IMR-90 (cell line): ENCODE measurements around the gene HOXA5. TPM values are rescaled to one million over a fixed set of nuclear protein-coding genes. Genes with fewer than 3 reads are reported as not detected.

ENCODE experiments used
- ATAC-seq: fragments of 200-7000 bp; cut with Tn5 transposase; 2 replicates; pipeline ENCODE4 v1.9.1; 2020; ENCODE audit warnings: low read depth, mild to moderate bottlenecking, moderate library complexity
- BruUV-seq: library from RNA; stranded (reverse); fragments of 400-500 nt; replicated peaks from 2 replicates; lab custom pipeline; 2021; lab: Mats Ljungman, UMichigan
- CTCF ChIA-PET: fragments of 300-600 bp; formaldehyde crosslinking; extraction: SDS; loops from one replicate; lab custom pipeline; 2021; ENCODE audit warnings: antibody characterized with exemption; lab: Yijun Ruan, JAX
- POLR2A ChIA-PET: fragments of 300-600 bp; sonication (Branson Sonifier 250); formaldehyde crosslinking; loops from one replicate; lab custom pipeline; 2022; ENCODE audit warnings: antibody characterized with exemption; ENCODE audit not compliant: unreplicated experiment; lab: Charles Lee
- DNase-seq: peaks from one replicate; pipeline ENCODE4 v3.0.0; 2013
- H2AFZ ChIP-seq: replicated peaks from 2 replicates; pipeline ENCODE3; 2013; ENCODE audit warnings: low read length, mild to moderate bottlenecking; ENCODE audit not compliant: poor library complexity
- H2AK5ac ChIP-seq: 2 replicates; pipeline ENCODE4 v1.6.1; 2013; ENCODE audit warnings: low read depth, low read length, inconsistent platforms
- H2AK9ac ChIP-seq: replicated peaks from 2 replicates; pipeline ENCODE3; 2013; ENCODE audit warnings: mild to moderate bottlenecking, low read depth, low read length, moderate library complexity; ENCODE audit not compliant: poor library complexity
- H2BK120ac ChIP-seq: 2 replicates; pipeline ENCODE4 v1.6.1; 2013; ENCODE audit warnings: low read depth, low read length, inconsistent platforms
- H2BK15ac ChIP-seq: 3 replicates; pipeline ENCODE4 v1.6.1; 2013; ENCODE audit warnings: low read depth, low read length, inconsistent platforms
- H2BK20ac ChIP-seq: 2 replicates; pipeline ENCODE4 v1.6.1; 2013; ENCODE audit warnings: low read depth, mild to moderate bottlenecking, inconsistent platforms, low read length, moderate library complexity
- H2BK5ac ChIP-seq: 2 replicates; pipeline ENCODE4 v1.6.1; 2013; ENCODE audit warnings: mild to moderate bottlenecking, low read depth, low read length, inconsistent platforms; ENCODE audit not compliant: poor library complexity, severe bottlenecking
- H3K14ac ChIP-seq: replicated peaks from 2 replicates; pipeline ENCODE4 v1.6.1; 2013; ENCODE audit warnings: low read depth, low read length, inconsistent platforms
- H3K18ac ChIP-seq: 2 replicates; pipeline ENCODE4 v1.6.1; 2013; ENCODE audit warnings: low read depth, low read length, control low read depth
- H3K23ac ChIP-seq: 2 replicates; pipeline ENCODE4 v1.6.1; 2013; ENCODE audit warnings: low read depth, low read length, inconsistent platforms
- H3K27ac ChIP-seq: 2 replicates; pipeline ENCODE4 v1.5.1; 2013; ENCODE audit warnings: mild to moderate bottlenecking, control low read depth, low read length; ENCODE audit not compliant: insufficient read depth
- H3K27me3 ChIP-seq: 2 replicates; pipeline ENCODE4 v1.6.1; 2013; ENCODE audit warnings: low read length; ENCODE audit not compliant: control insufficient read depth, insufficient read depth
- H3K36me3 ChIP-seq: 2 replicates; pipeline ENCODE4 v1.6.1; 2013; ENCODE audit warnings: low read length, mixed read lengths; ENCODE audit not compliant: control insufficient read depth, insufficient read depth
- H3K4ac ChIP-seq: 2 replicates; pipeline ENCODE4 v1.6.1; 2013; ENCODE audit warnings: low read depth, low read length, inconsistent platforms
- H3K4me1 ChIP-seq: 2 replicates; pipeline ENCODE4 v1.6.1; 2013; ENCODE audit warnings: low read length, mixed read lengths; ENCODE audit not compliant: control insufficient read depth, insufficient read depth
- H3K4me2 ChIP-seq: 2 replicates; pipeline ENCODE4 v1.6.1; 2013; ENCODE audit warnings: low read depth, mild to moderate bottlenecking, control low read depth, low read length, moderate library complexity
- H3K4me3 ChIP-seq: 2 replicates; pipeline ENCODE4 v1.5.1; 2013; ENCODE audit warnings: low read depth, mild to moderate bottlenecking, control low read depth, low read length, moderate library complexity; ENCODE audit not compliant: insufficient read depth
- H3K56ac ChIP-seq: 2 replicates; pipeline ENCODE4 v1.6.1; 2013; ENCODE audit warnings: low read length, inconsistent platforms; ENCODE audit not compliant: insufficient read depth; ENCODE audit errors: extremely low read depth
- H3K79me1 ChIP-seq, 2 experiments: 2 replicates each; pipeline ENCODE4 v1.6.1; 2013; ENCODE audit warnings: low read length in 2 of 2, inconsistent platforms in 1 of 2, low read depth in 1 of 2
- H3K9ac ChIP-seq: 2 replicates; pipeline ENCODE4 v1.6.1; 2013; ENCODE audit warnings: low read depth, low read length, control low read depth
- H3K9me1 ChIP-seq: 2 replicates; pipeline ENCODE4 v1.6.1; 2013; ENCODE audit warnings: low read length, inconsistent platforms; ENCODE audit not compliant: insufficient read depth
- H3K9me3 ChIP-seq: 2 replicates; pipeline ENCODE4 v1.6.1; 2013; ENCODE audit warnings: low read length; ENCODE audit not compliant: control insufficient read depth, insufficient read depth
- H4K20me1 ChIP-seq: 2 replicates; pipeline ENCODE4 v1.6.1; 2013; ENCODE audit warnings: low read length, inconsistent platforms; ENCODE audit not compliant: insufficient read depth
- H4K5ac ChIP-seq: 2 replicates; pipeline ENCODE4 v1.6.1; 2013; ENCODE audit warnings: mild to moderate bottlenecking, low read depth, low read length, control low read depth
- H4K8ac ChIP-seq, 2 experiments: 2 replicates each; pipeline ENCODE4 v1.6.1; 2013; ENCODE audit warnings: low read depth in 2 of 2, low read length in 2 of 2, control low read depth in 1 of 2, inconsistent platforms in 1 of 2
- H4K91ac ChIP-seq: 2 replicates; pipeline ENCODE4 v1.6.1; 2013; ENCODE audit warnings: low read depth, low read length, inconsistent platforms; ENCODE audit not compliant: insufficient read depth
- BHLHE40 ChIP-seq: fragments of 150-350 bp; IDR thresholded peaks from 2 replicates; pipeline ENCODE4 v1.6.1; 2016; ENCODE audit warnings: mild to moderate bottlenecking, low read depth, low read length
- CTCF ChIP-seq: conservative IDR thresholded peaks from 2 replicates; pipeline ENCODE4 v1.5.1; 2012; ENCODE audit warnings: mild to moderate bottlenecking, low read depth, low read length, improper control_type of control experiment
- ELK1 ChIP-seq: fragments of 150-350 bp; IDR thresholded peaks from 2 replicates; pipeline ENCODE4 v1.6.1; 2016; ENCODE audit warnings: low read depth, mild to moderate bottlenecking, low read length, moderate library complexity, borderline replicate concordance
- MXI1 ChIP-seq: IDR thresholded peaks from 2 replicates; pipeline ENCODE4 v1.6.1; 2012; ENCODE audit warnings: low read depth, mild to moderate bottlenecking, low read length, moderate library complexity, borderline replicate concordance
- NFE2L2 ChIP-seq: fragments of 150-350 bp; IDR thresholded peaks from 2 replicates; pipeline ENCODE4 v1.6.1; 2016; ENCODE audit warnings: low read depth, mild to moderate bottlenecking, low read length
- RAD21 ChIP-seq: IDR thresholded peaks from 2 replicates; pipeline ENCODE4 v1.6.1; 2012; ENCODE audit warnings: low read length, improper control_type of control experiment
- RCOR1 ChIP-seq: IDR thresholded peaks from 2 replicates; pipeline ENCODE4 v1.6.1; 2012; ENCODE audit warnings: mild to moderate bottlenecking, low read length, improper control_type of control experiment; ENCODE audit not compliant: insufficient replicate concordance
- USF2 ChIP-seq: fragments of 150-350 bp; IDR thresholded peaks from 2 replicates; pipeline ENCODE4 v1.6.1; 2017; ENCODE audit warnings: mild to moderate bottlenecking, antibody characterized with exemption, low read length, low read depth
- WGBS, 2 experiments: methylation state at CpG; one replicate each; pipeline versions ENCODE4 v1.1.5 to v1.1.7; 2013; ENCODE audit warnings: missing lambda C conversion rate in 2 of 2; ENCODE audit not compliant: insufficient read length in 1 of 2; ENCODE audit errors: extremely low coverage in 2 of 2; 5-methylcytosine and 5-hydroxymethylcytosine counted together
- dilution Hi-C: fragments of 300-500 bp; cut with HindIII; formaldehyde crosslinking; loops from one replicate; pipeline ENCODE4 v1.14.3; 2018; ENCODE audit warnings: low sequenced_read_pairs; ENCODE audit not compliant: unreplicated experiment
- in situ Hi-C: fragments of 300-500 bp; cut with MboI; formaldehyde crosslinking; loops from 3 replicates; pipeline ENCODE4 v1.14.3; 2019; ENCODE audit warnings: low sequenced_read_pairs, inconsistent platforms, mixed read lengths
- intact Hi-C: fragments of 100-400 bp; cut with micrococcal nuclease; formaldehyde crosslinking; loops from 2 replicates; pipeline ENCODE4 v1.10.0; 2022
- polyA plus RNA-seq, 3 experiments: library from polyadenylated mRNA; depleted of rRNA; stranded (reverse); fragments of >200 nt; gene quantifications; 2 replicates each; pipeline ENCODE4 v1.2.3, GENCODE V29; 2012; ENCODE audit warnings: low replicate concordance in 1 of 3
- total RNA-seq: library from RNA; depleted of rRNA; stranded (reverse); fragments of >200 nt; gene quantifications from 2 replicates; pipeline ENCODE4 v1.2.3, GENCODE V29; 2012

The HOXA5 gene
- total and polyA plus RNA-seq, 2 of the 4 experiments (the other 2 are of a cell fraction): 19.9 to 29.4 TPM

- H3K18ac ChIP-seq: no peak overlapping the region
- dilution Hi-C loops (no loop called here), in situ Hi-C loops (no loop called here), intact Hi-C loops (no loop called here)
- no peak overlapping the region for H2BK20ac ChIP-seq
- H2AK9ac ChIP-seq: no peak overlapping the region
- no peak overlapping the region for H4K8ac ChIP-seq
- CTCF ChIA-PET: interaction anchor here (0.6 kb wide), 1 partner anchor 1110 kb away, joined by 4 read pairs; no protein-coding TSS in a partner anchor
- POLR2A ChIA-PET: no interaction called here
- no peak overlapping the region for H2BK15ac ChIP-seq
- ATAC-seq (no peak), DNase-seq (no peak)
- no peak overlapping the region for H3K56ac ChIP-seq
- no peak overlapping the region for H3K9ac ChIP-seq
- peaks cover 3% of the 10 kb centered on the region; the same call in 1 of the 2 replicates for H3K4me1 ChIP-seq
- H3K9me3 ChIP-seq: peaks cover 11% of the 10 kb centered on the region; the same call in 1 of the 2 replicates
- H3K79me1 ChIP-seq: no peaks in the 10 kb centered on the region
- H4K5ac ChIP-seq: no peak overlapping the region
- H3K4me2 ChIP-seq: peak overlapping the region; percentile 69
- H3K23ac ChIP-seq: no peak overlapping the region
- H2BK120ac ChIP-seq: no peak overlapping the region
- no peak overlapping the region for H4K91ac ChIP-seq
- no peak overlapping the region for H3K27ac ChIP-seq
- peaks cover 17% of the 10 kb centered on the region; the same call in 1 of the 2 replicates for H4K20me1 ChIP-seq
- no peak overlapping the region for H3K4ac ChIP-seq
- H2AK5ac ChIP-seq: no peak overlapping the region
- no peaks in the 10 kb centered on the region for H3K36me3 ChIP-seq
- no peak overlapping the region for H3K14ac ChIP-seq
- H2AFZ ChIP-seq: no peak overlapping the region
- H3K4me3 ChIP-seq: peak overlapping the region; percentile 41
- WGBS, 2 experiments: 4% methylated on average over 8 of the region's 30 CpGs; no CpG with 5 or more reads in 1 of the 2 experiments
- no TSS peak for BruUV-seq
- no peaks in the 10 kb centered on the region for H3K9me1 ChIP-seq
- TF ChIP-seq MXI1 (no peak), BHLHE40 (no peak), NFE2L2 (no peak), RCOR1 (no peak), ELK1 (no peak), CTCF (no peak), RAD21 (no peak), USF2 (0 out of 2 replicates have a peak, but pooled peaks have one; percentile 18)
- H3K27me3 ChIP-seq: peaks cover 91% of the 10 kb centered on the region
- no peak overlapping the region for H2BK5ac ChIP-seq
Observed at GRCh38 chr7:27183682-27184336, 40.3 kb upstream of the HOXA5 start.
